Endodermal cell (in vitro differentiated cells): ENCODE measurements around the gene ARHGAP26. TPM values are rescaled to one million over a fixed set of nuclear protein-coding genes. Genes with fewer than 3 reads are reported as not detected.

Experiments used
- DNase-seq: peaks from one replicate; pipeline ENCODE4 v3.0.0-alpha.2; 2017
- H3K27ac ChIP-seq: 2 replicates; pipeline ENCODE4 v1.5.1; 2013; ENCODE audit warnings: mild to moderate bottlenecking, low read depth, low read length, moderate library complexity
- H3K27me3 ChIP-seq: 2 replicates; pipeline ENCODE4 v1.6.1; 2013; ENCODE audit warnings: mild to moderate bottlenecking, low read length, moderate library complexity; ENCODE audit not compliant: insufficient read depth, control insufficient read depth, poor library complexity, severe bottlenecking
- H3K36me3 ChIP-seq: 2 replicates; pipeline ENCODE4 v1.7.0; 2013; ENCODE audit warnings: mild to moderate bottlenecking, low read length, moderate library complexity; ENCODE audit not compliant: control insufficient read depth, insufficient read depth
- H3K4me1 ChIP-seq: one replicate; pipeline ENCODE4 v1.7.0; 2013; ENCODE audit warnings: low read length; ENCODE audit not compliant: control insufficient read depth, insufficient read depth
- H3K4me3 ChIP-seq: 2 replicates; pipeline ENCODE4 v1.5.1; 2013; ENCODE audit warnings: mild to moderate bottlenecking, low read length, moderate library complexity
- H3K9ac ChIP-seq: 2 replicates; pipeline ENCODE4 v1.6.1; 2013; ENCODE audit warnings: mild to moderate bottlenecking, low read length, moderate library complexity; ENCODE audit not compliant: poor library complexity, severe bottlenecking; ENCODE audit errors: extremely low read depth
- H3K9me3 ChIP-seq: 2 replicates; pipeline ENCODE4 v1.6.1; 2013; ENCODE audit warnings: mild to moderate bottlenecking, low read length, moderate library complexity; ENCODE audit not compliant: control insufficient read depth
- H3K27ac Mint-ChIP-seq: 2 replicates; pipeline ENCODE4 v1.8.0; 2020; ENCODE audit warnings: mixed read lengths
- H3K27me3 Mint-ChIP-seq: 2 replicates; pipeline ENCODE4 v1.8.0; 2021; ENCODE audit warnings: mild to moderate bottlenecking, mixed read lengths; ENCODE audit not compliant: insufficient read depth
- H3K36me3 Mint-ChIP-seq: 2 replicates; pipeline ENCODE4 v1.8.0; 2020; ENCODE audit warnings: low read depth, mixed read lengths
- H3K4me1 Mint-ChIP-seq: 2 replicates; pipeline ENCODE4 v1.8.0; 2020; ENCODE audit warnings: mixed read lengths
- H3K4me3 Mint-ChIP-seq: 2 replicates; pipeline ENCODE4 v1.8.0; 2020; ENCODE audit warnings: mild to moderate bottlenecking, moderate library complexity, mixed read lengths
- H3K9me3 Mint-ChIP-seq: 2 replicates; pipeline ENCODE4 v1.8.0; 2020; ENCODE audit warnings: mild to moderate bottlenecking, mixed read lengths
- WGBS, 2 experiments: methylation state at CpG; one replicate each; pipeline versions ENCODE4 v1.1.5 to v1.1.7; 2013; ENCODE audit warnings: missing lambda C conversion rate in 2 of 2, mixed read lengths in 1 of 2; ENCODE audit not compliant: insufficient coverage in 1 of 2, insufficient read length in 1 of 2; 5-methylcytosine and 5-hydroxymethylcytosine counted together
- total RNA-seq, 2 donors: library from RNA; stranded (reverse); fragmentation: NEBNext Ultra II Directional in 1 of 2; extraction: Animal tissue kit (Norgen Biotek cat#: 25700) in 1 of 2; gene quantifications; 2 replicates in 1 of 2; 3 replicates in 1 of 2; pipeline ENCODE4 v1.2.1, GENCODE V29; 2021
- TF ChIP-seq, protein P1 (sequence below): fragments of 200-600 bp; sonication (generic); conservative IDR thresholded peaks from 2 replicates; pipeline ENCODE4 v1.5.0; 2021; ENCODE audit warnings: antibody characterized with exemption, mild to moderate bottlenecking

The ARHGAP26 gene
- total RNA-seq, 2 donors from 2014 or later = 49.2 to 60.5 TPM

DNA sequence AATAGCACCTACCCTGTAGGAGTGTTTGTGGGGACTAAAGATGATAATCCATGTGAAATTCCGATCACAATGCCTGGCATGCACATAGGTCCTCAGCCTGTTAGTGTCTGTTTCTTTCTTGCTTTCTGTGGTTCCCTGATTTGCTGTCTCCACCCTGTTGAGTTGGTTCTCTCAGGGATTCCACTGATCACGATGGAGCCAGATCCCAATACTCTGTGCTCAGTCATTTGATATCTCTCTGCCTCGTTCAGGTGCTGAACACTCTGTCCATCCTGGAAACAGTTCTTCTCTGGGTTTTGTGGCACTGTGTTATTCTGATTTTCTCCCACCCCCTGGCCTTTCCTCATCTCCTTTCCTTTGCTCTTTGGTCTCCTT is 60.8 kb downstream of the ARHGAP26 start:
- no peak overlapping the region for H3K4me3 ChIP-seq
- Mint-ChIP-seq H3K27ac (no peak overlapping the region), H3K36me3 (no peaks in the 10 kb centered on the region), H3K27me3 (no peaks in the 10 kb centered on the region), H3K4me1 (peaks cover 87% of the 10 kb centered on the region), H3K4me3 (no peak overlapping the region), H3K9me3 (no peaks in the 10 kb centered on the region)
- TF ChIP-seq, protein P1, sequence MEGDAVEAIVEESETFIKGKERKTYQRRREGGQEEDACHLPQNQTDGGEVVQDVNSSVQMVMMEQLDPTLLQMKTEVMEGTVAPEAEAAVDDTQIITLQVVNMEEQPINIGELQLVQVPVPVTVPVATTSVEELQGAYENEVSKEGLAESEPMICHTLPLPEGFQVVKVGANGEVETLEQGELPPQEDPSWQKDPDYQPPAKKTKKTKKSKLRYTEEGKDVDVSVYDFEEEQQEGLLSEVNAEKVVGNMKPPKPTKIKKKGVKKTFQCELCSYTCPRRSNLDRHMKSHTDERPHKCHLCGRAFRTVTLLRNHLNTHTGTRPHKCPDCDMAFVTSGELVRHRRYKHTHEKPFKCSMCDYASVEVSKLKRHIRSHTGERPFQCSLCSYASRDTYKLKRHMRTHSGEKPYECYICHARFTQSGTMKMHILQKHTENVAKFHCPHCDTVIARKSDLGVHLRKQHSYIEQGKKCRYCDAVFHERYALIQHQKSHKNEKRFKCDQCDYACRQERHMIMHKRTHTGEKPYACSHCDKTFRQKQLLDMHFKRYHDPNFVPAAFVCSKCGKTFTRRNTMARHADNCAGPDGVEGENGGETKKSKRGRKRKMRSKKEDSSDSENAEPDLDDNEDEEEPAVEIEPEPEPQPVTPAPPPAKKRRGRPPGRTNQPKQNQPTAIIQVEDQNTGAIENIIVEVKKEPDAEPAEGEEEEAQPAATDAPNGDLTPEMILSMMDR = no peak
- H3K4me1 ChIP-seq = peaks cover 28% of the 10 kb centered on the region
- H3K27me3 ChIP-seq = no peaks in the 10 kb centered on the region
- no peaks in the 10 kb centered on the region for H3K36me3 ChIP-seq
- no peaks in the 10 kb centered on the region for H3K9me3 ChIP-seq
- WGBS, 2 experiments = 87 to 91% methylated on average over 3 of the region's 3 CpGs
- no peak overlapping the region for H3K9ac ChIP-seq
- DNase-seq = no peak
- H3K27ac ChIP-seq = no peak overlapping the region

DNA sequence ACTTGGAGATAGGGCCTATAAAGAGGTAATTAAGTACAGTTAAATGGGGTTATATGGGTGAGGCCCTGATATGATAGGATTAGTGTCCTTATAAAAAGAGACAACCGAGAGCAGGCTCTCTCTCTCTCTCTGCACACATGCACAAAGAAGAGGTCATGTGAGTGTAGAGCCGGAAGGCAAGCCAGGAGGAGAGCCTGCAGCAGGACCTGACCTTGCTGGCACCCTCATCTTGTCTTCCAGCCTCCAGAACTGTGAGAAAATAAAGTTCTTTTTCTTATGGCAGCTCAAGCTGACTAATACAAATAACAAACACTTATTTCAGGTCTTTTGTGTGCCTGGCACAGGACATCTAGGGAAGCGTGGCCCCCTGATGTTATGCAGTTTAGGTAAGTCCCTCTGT is 62.1 kb downstream of the ARHGAP26 start:
- H3K36me3 ChIP-seq = no peaks in the 10 kb centered on the region
- H3K4me3 ChIP-seq = no peak overlapping the region
- H3K27ac Mint-ChIP-seq = no peak overlapping the region
- TF ChIP-seq, protein P1 = no peak
- H3K27me3 ChIP-seq = no peaks in the 10 kb centered on the region
- H3K27me3 Mint-ChIP-seq = no peaks in the 10 kb centered on the region
- peaks cover 85% of the 10 kb centered on the region for H3K4me1 Mint-ChIP-seq
- H3K9me3 Mint-ChIP-seq = no peaks in the 10 kb centered on the region
- no peak overlapping the region for H3K9ac ChIP-seq
- no peaks in the 10 kb centered on the region for H3K36me3 Mint-ChIP-seq
- no peaks in the 10 kb centered on the region for H3K9me3 ChIP-seq
- no peak overlapping the region for H3K27ac ChIP-seq
- 91% methylated on average over 3 of the region's 3 CpGs; no CpG with 5 or more reads in 1 of the 2 experiments for WGBS, 2 experiments
- no peak overlapping the region for H3K4me3 Mint-ChIP-seq
- peaks cover 26% of the 10 kb centered on the region for H3K4me1 ChIP-seq
- DNase-seq = no peak

DNA sequence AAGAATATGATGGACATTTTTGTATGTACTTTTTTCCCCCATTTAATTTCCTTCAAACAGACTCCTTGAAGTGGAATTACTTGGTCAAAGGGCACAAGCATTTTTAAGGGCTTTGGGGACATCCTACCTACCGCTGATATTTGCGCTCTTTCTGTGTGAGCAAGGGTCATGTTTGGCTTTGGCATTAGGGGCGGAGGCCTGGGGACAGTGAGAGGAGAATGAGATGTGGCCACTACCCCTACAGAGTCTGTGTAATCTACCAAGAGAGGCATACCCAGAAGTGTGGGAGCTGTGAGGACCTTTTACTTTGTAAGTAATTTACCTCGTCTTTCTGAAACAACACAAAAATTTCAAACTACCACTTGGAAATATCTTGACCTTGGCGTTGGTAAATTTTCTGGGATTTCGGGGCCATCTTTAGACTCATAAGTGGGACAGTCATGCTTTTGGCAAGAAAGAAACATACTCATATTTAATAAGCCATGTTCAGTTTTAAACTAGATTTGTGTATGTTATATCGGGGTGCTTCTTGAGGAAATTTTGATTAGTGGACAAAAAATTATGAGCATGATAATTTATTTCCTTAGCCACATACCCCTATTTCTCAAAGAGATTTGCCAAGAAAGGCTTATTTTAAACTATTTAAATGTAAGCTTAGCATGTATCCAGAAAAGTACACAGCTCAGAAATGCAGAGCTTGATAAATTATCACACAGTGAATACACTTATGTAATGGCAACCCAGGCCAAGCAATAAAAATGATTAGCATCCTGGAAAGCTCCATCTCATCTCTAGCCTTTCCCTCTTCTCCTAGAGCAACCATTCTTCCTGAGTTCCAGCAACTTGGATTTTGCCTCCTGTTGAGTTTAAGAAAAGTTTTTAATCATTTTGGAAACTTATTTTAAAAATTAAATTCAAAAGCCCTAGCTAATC is 63.6 kb downstream of the ARHGAP26 start:
- H3K4me3 ChIP-seq = peak overlapping the region; percentile 26
- peaks cover 14% of the 10 kb centered on the region for H3K4me1 ChIP-seq
- no peaks in the 10 kb centered on the region for H3K27me3 ChIP-seq
- Mint-ChIP-seq H3K36me3 (no peaks in the 10 kb centered on the region), H3K4me1 (peaks cover 72% of the 10 kb centered on the region), H3K27me3 (no peaks in the 10 kb centered on the region), H3K4me3 (peak overlapping the region; percentile 44), H3K9me3 (no peaks in the 10 kb centered on the region), H3K27ac (no peak overlapping the region)
- DNase-seq = no peak
- no peaks in the 10 kb centered on the region for H3K36me3 ChIP-seq
- no peaks in the 10 kb centered on the region for H3K9me3 ChIP-seq
- H3K9ac ChIP-seq = no peak overlapping the region
- WGBS, 2 experiments = 86 to 94% methylated on average over 3 to 6 of the region's 7 CpGs
- no peak overlapping the region for H3K27ac ChIP-seq
- TF ChIP-seq, protein P1 = no peak
